CD4-positive, alpha-beta T cell treated with Interleukin-17A for 4 hours (primary cell): ENCODE data around the gene RNF17.
A peak's percentile ranks its signal among the peaks of the same experiment; 100 is the strongest.

Source experiments
- DNase-seq: peaks from one replicate; pipeline ENCODE4 v3.0.0-alpha.2; 2020; ENCODE audit warnings: mixed read lengths

Gene RNF17

GRCh38 chr13:24906268-24906667 is 142.3 kb downstream of the RNF17 start:
- no peak for DNase-seq

GRCh38 chr13:24910502-24911132 is 146.6 kb downstream of the RNF17 start:
- no peak for DNase-seq

- no peak for DNase-seq
Measured at GRCh38 chr13:24911133-24911908, 147.4 kb downstream of the RNF17 start.

GRCh38 chr13:24916464-24916863 is 152.5 kb downstream of the RNF17 start:
- DNase-seq: no peak

GRCh38 chr13:24921003-24921402 is 157.0 kb downstream of the RNF17 start:
- DNase-seq: no peak

GRCh38 chr13:24921881-24922280 is 157.9 kb downstream of the RNF17 start:
- DNase-seq: no peak

GRCh38 chr13:24922387-24922744 is 158.4 kb downstream of the RNF17 start:
- no peak for DNase-seq

- DNase-seq: peak; percentile 94
Measured at GRCh38 chr13:24922745-24923591, 159.0 kb downstream of the RNF17 start.

GRCh38 chr13:24925318-24926231 is 161.6 kb downstream of the RNF17 start:
- DNase-seq: no peak

- no peak for DNase-seq
Measured at GRCh38 chr13:24927810-24928404, 163.9 kb downstream of the RNF17 start.

- no peak for DNase-seq
Measured at GRCh38 chr13:24929196-24929595, 165.2 kb downstream of the RNF17 start.
